Right atrium auricular region (tissue), 2 donors: ENCODE results near the gene OSBPL8. TPM values are rescaled to one million over a fixed set of nuclear protein-coding genes. Genes with fewer than 3 reads are reported as not detected.

Experiments
- DNase-seq: peaks from one replicate; pipeline ENCODE4 v3.0.0-alpha.2; 2019; ENCODE audit warnings: low spot score
- H3K27ac ChIP-seq, 2 donors: fragments of 200-600 bp; sonication (generic); 1 replicate in 1 of 2; 2 replicates in 1 of 2; pipeline ENCODE4 v1.5.1; 2016 to 2019
- H3K27me3 ChIP-seq, 2 donors: fragments of 200-600 bp; sonication (generic); one replicate each; pipeline versions ENCODE4 v1.5.1 to v1.6.0; 2017 to 2019
- H3K36me3 ChIP-seq: fragments of 200-600 bp; sonication (generic); one replicate; pipeline ENCODE4 v1.5.1; 2016
- H3K4me1 ChIP-seq, 2 donors: fragments of 200-600 bp; sonication (generic); one replicate each; pipeline versions ENCODE4 v1.5.1 to v1.6.0; 2017 to 2019
- H3K4me3 ChIP-seq, 2 donors: fragments of 200-600 bp; sonication (generic); 1 replicate in 1 of 2; 2 replicates in 1 of 2; pipeline ENCODE4 v1.5.1; 2017 to 2019; ENCODE audit warnings: mild to moderate bottlenecking in 1 of 2, moderate library complexity in 1 of 2
- H3K9me3 ChIP-seq, 2 donors: fragments of 200-600 bp; sonication (generic); one replicate each; pipeline ENCODE4 v1.5.1; 2019
- CTCF ChIP-seq, 2 donors: fragments of 200-600 bp; sonication (generic); IDR thresholded peaks; one replicate each; pipeline ENCODE4 v1.5.1; 2019; ENCODE audit warnings: antibody characterized with exemption in 2 of 2
- total RNA-seq, 2 donors: library from RNA; depleted of rRNA; stranded (reverse); fragments of >200 nt; gene quantifications; one replicate each; pipeline ENCODE4 v1.1.0, GENCODE V29; 2016

The OSBPL8 gene
- total RNA-seq, 2 donors from 2014 or later: 19.7 to 23.7 TPM

DNA sequence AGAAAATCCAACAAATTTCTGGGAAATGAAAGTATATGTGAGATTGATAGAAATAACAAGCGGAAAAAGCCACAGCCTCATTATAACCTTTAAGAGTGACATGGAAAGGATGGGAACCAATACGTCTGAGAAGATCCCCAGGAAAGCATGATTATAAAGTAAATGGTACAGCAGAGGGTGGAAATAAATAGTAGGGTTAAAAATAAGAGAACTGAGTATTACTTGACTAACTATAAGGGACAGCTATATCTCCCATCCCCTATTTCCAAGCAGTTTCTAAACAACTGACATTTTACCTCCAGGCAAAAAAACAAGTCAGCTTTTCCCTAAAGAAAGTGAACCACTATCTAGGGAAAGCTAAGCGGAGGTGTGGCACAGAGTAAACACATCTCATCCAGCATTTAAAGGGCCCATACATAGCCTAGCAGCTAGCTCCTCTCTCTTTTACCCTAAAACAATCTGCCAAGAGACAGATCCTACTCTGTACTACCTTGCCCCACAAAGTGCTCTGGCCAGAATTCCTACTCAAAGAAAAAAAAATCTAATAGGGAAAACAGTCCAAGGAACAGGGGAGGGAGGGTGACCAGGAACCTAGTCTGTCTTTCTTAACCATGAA lies 11.2 kb downstream of the OSBPL8 start:
- DNase-seq: no peak
- Histone ChIP-seq H3K4me1 (peaks cover 0 to 39% of the 10 kb centered on the region in 2 donors), H3K27ac (no peak overlapping the region), H3K36me3 (no peaks in the 10 kb centered on the region), H3K9me3 (no peaks in the 10 kb centered on the region), H3K4me3 (no peak overlapping the region), H3K27me3 (no peaks in the 10 kb centered on the region)
- TF ChIP-seq CTCF (IDR thresholded peaks at IDR 0.05): no peak

GRCh38 chr12:76547526-76547925 lies 12.0 kb downstream of the OSBPL8 start:
- Histone ChIP-seq H3K27ac (no peak overlapping the region), H3K4me1 (peaks cover 0 to 36% of the 10 kb centered on the region in 2 donors), H3K9me3 (no peaks in the 10 kb centered on the region), H3K36me3 (no peaks in the 10 kb centered on the region), H3K4me3 (no peak overlapping the region), H3K27me3 (no peaks in the 10 kb centered on the region)
- no peak for TF ChIP-seq CTCF (IDR thresholded peaks at IDR 0.05)
- no peak for DNase-seq

DNA sequence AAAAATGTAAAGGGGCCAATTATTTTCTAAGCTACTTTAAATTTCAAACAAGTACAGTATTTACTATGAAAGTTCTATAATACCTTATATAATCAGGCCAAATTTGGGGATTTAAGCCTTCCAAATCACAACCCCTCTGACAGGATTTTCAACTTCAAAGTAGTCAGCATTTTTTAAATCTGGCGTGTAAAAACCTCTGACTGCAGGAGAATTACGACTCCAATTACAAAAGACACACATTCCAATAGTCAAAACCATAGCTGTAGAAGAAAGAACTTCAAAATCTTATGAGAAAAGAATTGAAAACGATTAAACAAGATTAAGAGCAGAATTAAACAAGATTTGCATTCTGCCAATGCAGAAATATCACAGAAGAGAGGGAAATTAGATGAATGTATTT lies 12.7 kb downstream of the OSBPL8 start:
- no peak for DNase-seq
- no peaks in the 10 kb centered on the region for H3K36me3 ChIP-seq
- peaks cover 0 to 31% of the 10 kb centered on the region in 2 donors for H3K4me1 ChIP-seq
- H3K9me3 ChIP-seq: no peaks in the 10 kb centered on the region
- no peak for TF ChIP-seq CTCF (IDR thresholded peaks at IDR 0.05)
- no peak overlapping the region for H3K27ac ChIP-seq
- H3K4me3 ChIP-seq: no peak overlapping the region
- no peaks in the 10 kb centered on the region for H3K27me3 ChIP-seq

DNA sequence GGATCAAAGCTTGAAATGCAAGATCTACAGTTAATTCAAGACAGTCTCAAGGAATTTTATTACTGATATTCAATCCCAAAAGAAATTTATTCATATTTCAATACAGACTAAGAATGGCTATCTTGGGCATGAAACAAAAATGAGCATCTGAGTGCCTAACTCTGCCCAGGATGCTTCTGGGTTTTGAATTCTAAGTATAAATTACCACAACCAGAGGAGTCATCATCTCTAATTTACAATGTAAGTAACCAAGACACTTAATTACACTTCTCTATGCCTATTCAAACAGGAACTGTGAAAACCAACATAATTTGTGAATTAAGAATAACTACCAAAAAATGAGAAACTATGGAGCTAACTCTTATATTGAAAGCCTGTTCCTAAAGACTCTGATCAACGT lies 14.1 kb downstream of the OSBPL8 start:
- Histone ChIP-seq H3K4me1 (peaks cover 0 to 29% of the 10 kb centered on the region in 2 donors), H3K36me3 (no peaks in the 10 kb centered on the region), H3K27me3 (no peaks in the 10 kb centered on the region)

DNA sequence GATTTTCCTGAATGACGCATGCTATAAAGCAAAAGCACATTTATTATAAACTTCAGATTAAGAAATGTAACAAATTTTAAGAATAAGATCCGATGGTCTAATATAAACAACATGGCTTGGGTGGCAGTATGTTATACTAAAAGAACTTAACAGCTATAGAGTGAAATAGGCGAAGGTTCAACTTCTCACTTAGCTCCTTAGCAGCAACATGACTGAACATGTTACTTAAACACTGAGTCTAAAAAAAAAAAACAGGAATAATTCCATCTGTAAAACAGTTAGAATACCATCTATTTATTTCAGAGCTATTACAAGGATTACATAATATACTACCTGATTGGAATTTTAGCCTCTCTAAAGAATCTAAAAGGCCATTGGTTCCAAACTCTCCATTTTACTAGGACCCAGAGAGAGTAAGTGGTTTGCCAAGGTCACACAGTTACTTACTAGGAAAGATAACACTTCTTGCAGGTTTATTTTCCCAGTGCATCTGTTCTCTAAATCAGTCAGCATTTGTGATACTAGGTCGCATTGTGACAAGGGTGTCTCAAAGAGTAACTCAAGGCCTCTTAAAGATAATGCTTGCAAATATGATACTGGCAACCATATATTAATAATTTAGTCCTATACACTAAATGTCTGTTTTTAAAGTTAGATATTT lies 14.8 kb downstream of the OSBPL8 start:
- TF ChIP-seq CTCF (IDR thresholded peaks at IDR 0.05): no peak
- Histone ChIP-seq H3K9me3 (no peaks in the 10 kb centered on the region), H3K4me3 (no peak overlapping the region), H3K4me1 (peaks cover 0 to 32% of the 10 kb centered on the region in 2 donors), H3K27me3 (no peaks in the 10 kb centered on the region), H3K36me3 (no peaks in the 10 kb centered on the region), H3K27ac (no peak overlapping the region)
- no peak for DNase-seq

More for the DNA sequence above, 14.1 kb downstream of the OSBPL8 start:
- Histone ChIP-seq H3K9me3 (no peaks in the 10 kb centered on the region), H3K4me3 (no peak overlapping the region), H3K27ac (no peak overlapping the region)
- DNase-seq: no peak
- TF ChIP-seq CTCF (IDR thresholded peaks at IDR 0.05): no peak
